ENCODE measurements around the gene TMEM176A.
"Not testable (repeated sequence)": the region's sequence is repeated elsewhere in the genome, so short reads cannot be mapped to it uniquely, and the experiment has no call there.

Gene TMEM176A

DNA sequence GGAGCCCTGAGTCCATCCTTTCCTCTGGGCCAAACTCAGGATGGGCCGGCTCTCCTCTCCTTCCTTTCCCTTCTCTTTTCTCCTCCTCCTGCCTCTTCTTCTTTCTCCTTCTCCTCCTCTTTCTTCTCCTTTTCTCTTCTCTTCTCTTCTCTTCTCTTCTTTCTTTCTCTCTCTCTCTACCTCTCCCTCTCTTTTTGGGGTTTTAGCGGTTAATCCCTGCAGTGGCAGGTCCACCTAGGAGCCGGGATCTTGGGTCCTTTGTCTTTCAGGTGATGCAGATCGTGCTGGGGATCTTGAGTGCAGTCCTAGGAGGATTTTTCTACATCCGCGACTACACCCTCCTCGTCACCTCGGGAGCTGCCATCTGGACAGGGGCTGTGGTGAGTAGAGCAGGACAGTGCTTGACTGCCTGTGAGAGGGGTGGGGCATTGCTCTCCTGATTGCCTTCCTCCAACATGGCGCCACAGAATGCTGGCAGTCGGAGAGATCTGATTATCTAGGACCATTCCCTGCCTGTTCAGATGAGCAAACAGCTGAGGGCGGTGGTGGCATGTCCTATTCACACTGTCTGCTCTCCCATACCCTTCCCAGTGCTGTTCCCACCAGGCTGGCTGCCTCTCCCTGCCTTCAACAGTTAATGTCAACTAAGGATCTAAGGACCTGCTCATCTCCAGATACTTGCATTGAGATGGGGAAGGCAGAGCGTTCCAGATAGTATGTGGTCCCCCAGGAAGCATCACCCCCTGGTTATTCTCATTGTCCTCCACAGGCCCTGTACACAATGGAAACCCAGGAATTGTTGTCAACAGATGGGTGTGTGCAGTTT is 1.6 kb downstream of the TMEM176A start:
- TF ChIP-seq, protein P1, sequence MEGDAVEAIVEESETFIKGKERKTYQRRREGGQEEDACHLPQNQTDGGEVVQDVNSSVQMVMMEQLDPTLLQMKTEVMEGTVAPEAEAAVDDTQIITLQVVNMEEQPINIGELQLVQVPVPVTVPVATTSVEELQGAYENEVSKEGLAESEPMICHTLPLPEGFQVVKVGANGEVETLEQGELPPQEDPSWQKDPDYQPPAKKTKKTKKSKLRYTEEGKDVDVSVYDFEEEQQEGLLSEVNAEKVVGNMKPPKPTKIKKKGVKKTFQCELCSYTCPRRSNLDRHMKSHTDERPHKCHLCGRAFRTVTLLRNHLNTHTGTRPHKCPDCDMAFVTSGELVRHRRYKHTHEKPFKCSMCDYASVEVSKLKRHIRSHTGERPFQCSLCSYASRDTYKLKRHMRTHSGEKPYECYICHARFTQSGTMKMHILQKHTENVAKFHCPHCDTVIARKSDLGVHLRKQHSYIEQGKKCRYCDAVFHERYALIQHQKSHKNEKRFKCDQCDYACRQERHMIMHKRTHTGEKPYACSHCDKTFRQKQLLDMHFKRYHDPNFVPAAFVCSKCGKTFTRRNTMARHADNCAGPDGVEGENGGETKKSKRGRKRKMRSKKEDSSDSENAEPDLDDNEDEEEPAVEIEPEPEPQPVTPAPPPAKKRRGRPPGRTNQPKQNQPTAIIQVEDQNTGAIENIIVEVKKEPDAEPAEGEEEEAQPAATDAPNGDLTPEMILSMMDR (IDR thresholded peaks at IDR 0.05; ENCODE audit: low read depth, low read length) = no peak
- no peak overlapping the region for H3K4me3 ChIP-seq (ENCODE audit: low read depth, low read length)
- no peak for DNase-seq (ENCODE audit: low read depth, low spot score)
- in situ Hi-C loops (cut with HindIII; ENCODE audit: low sequenced_read_pairs) = no loop called here

DNA sequence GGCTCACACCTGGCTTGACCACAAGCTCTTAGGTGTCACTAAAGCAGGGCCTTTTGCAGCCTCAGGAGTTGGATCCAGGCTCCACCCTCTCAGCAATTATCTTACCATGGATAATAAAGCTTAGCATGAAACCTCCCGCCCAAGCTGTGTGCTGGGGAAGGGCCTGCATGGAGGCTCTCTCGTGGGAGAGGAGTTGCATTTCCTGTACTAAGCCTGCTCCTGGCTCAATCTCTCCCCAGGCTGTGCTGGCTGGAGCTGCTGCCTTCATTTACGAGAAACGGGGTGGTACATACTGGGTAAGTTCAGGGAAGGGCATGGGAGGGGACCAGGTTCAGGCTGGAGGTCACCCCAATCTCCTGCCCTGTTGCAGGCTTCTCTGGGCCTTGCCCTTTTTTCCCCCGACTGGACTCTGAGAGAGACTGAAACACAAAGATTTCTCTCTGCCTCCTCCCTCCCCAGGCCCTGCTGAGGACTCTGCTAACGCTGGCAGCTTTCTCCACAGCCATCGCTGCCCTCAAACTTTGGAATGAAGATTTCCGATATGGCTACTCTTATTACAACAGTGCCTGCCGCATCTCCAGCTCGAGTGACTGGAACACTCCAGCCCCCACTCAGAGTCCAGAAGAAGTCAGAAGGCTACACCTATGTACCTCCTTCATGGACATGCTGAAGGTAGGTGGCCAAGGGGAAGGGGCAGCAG is 2.7 kb downstream of the TMEM176A start:
- in situ Hi-C loops (cut with HindIII; ENCODE audit: low sequenced_read_pairs) = no loop called here
- DNase-seq (ENCODE audit: low read depth, low spot score) = no peak
- TF ChIP-seq, protein P1 (IDR thresholded peaks at IDR 0.05; ENCODE audit: low read depth, low read length) = no peak
- H3K4me3 ChIP-seq (ENCODE audit: low read depth, low read length) = no peak overlapping the region

DNA sequence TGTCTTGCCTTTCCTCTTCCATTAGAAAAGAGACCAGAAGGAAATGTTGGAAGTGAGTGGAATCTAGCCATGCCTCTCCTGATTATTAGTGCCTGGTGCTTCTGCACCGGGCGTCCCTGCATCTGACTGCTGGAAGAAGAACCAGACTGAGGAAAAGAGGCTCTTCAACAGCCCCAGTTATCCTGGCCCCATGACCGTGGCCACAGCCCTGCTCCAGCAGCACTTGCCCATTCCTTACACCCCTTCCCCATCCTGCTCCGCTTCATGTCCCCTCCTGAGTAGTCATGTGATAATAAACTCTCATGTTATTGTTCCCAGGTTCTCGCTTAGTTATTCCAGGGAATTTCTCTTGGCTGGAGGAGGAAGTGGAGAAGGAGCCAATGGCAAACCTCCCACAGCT is 4.2 kb downstream of the TMEM176A start:
- TF ChIP-seq, protein P1 (IDR thresholded peaks at IDR 0.05; ENCODE audit: low read depth, low read length) = no peak
- in situ Hi-C loops (cut with HindIII; ENCODE audit: low sequenced_read_pairs) = no loop called here
- H3K4me3 ChIP-seq (ENCODE audit: low read depth, low read length) = no peak overlapping the region
- DNase-seq (ENCODE audit: low read depth, low spot score) = no peak

DNA sequence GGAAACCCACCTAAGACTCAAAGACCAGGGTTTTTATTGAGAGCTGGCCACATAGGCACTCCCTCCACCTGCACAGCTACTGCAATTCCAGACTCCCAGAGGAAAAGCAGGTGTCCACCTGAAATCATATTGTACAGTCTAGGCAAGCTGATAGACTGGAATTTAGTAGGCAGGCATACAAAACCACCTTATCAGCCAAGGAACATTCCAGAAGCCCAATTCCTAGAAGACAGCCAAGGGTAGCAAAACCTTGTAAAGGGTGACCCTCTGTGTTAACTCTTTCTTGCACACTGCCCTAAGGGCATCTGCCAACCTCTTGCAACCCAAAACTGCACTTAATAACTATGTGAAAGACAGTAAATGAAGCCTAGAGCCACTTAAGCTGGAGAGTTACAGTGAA is 5.3 kb downstream of the TMEM176A start:
- TF ChIP-seq, protein P1 (IDR thresholded peaks at IDR 0.05; ENCODE audit: low read depth, low read length) = no peak
- no peak for DNase-seq (ENCODE audit: low read depth, low spot score)
- in situ Hi-C loops (cut with HindIII; ENCODE audit: low sequenced_read_pairs) = no loop called here
- no peak overlapping the region for H3K4me3 ChIP-seq (ENCODE audit: low read depth, low read length)

DNA sequence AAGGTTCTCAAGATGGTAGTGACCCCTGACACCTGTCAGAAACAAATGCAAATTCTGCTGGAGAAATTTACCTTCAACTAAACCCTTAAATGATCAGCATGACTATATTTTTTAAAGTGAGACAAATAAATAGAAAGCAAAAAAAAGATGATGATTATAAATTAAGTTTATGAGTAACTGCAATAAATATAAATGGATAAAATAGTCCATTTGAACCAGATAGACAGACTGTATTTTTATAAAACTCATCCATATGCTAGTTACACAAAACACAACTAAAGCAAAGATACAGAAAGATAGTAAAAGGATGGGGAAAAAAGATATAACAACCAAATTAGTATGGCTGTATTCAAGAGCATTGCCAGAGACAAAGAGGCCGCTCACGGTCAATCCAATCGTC is 5.9 kb downstream of the TMEM176A start:
- TF ChIP-seq, protein P1 (IDR thresholded peaks at IDR 0.05; ENCODE audit: low read depth, low read length) = no peak
- H3K4me3 ChIP-seq (ENCODE audit: low read depth, low read length) = no peak overlapping the region
- DNase-seq (ENCODE audit: low read depth, low spot score) = no peak
- in situ Hi-C loops (cut with HindIII; ENCODE audit: low sequenced_read_pairs) = no loop called here

DNA sequence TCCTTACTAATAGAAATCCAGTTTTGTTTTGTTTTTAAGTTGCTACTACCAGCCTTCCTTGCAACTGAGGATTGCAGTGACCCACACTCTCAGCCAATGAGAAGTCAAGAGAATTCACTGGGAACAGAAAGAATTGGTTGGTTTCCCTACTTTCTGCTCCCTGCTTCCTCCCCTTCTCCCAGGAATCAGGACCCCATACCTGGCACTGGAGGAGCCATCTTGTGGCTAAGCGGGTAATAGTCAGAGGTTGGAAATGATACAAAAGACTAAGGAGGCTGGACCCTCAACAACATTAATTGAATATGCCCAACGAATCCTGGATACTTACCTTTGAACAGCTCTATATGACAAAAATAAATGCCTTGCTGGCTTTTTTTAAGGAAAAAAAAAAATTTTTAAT is 6.3 kb downstream of the TMEM176A start:
- no peak overlapping the region for H3K4me3 ChIP-seq (ENCODE audit: low read depth, low read length)
- in situ Hi-C loops (cut with HindIII; ENCODE audit: low sequenced_read_pairs) = no loop called here
- no peak for DNase-seq (ENCODE audit: low read depth, low spot score)
- TF ChIP-seq, protein P1 (IDR thresholded peaks at IDR 0.05; ENCODE audit: low read depth, low read length) = no peak

DNA sequence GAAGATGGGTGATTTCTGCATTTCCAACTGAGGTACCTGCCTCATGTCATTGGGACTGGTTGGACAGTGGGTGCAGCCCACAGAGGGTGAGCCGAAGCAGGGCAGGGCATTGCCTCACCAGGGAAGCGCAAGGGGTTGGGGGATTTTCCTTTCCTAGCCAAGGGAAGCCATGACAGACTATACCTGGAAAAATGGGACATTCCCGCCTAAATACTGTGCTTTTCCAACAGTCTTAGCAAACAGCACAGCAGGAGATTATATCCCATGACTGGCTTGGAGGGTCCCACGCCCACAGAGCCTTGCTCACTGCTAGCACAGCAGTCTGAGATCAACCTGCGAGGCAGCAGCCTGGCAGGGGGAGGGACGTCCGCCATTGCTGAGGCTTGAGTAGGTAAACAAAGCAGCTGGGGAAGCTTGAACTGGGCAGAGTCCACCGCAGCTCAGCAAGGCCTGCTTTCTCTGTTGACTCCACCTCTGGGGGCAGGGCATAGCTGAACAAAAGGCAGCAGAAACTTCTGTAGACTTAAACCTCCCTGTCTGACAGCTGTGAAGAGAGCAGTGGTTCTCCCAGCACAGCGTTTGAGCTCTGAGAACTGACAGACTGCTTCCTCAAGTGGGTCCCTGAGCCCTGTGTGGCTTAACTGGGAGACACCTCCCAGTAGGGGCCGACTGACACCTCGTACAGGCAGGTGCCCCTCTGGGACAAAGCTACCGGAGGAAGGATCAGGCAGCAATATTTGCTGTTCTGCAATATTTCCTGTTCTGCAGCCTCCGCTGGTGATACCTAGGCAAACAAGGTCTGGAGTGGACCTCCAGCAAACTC is 7.3 kb downstream of the TMEM176A start:
- in situ Hi-C loops (cut with HindIII; ENCODE audit: low sequenced_read_pairs) = not testable (repeated sequence)

More for the DNA sequence above, 7.3 kb downstream of the TMEM176A start:
- not testable (repeated sequence) for DNase-seq (ENCODE audit: low read depth, low spot score); H3K4me3 ChIP-seq (ENCODE audit: low read depth, low read length)

Measured in astrocyte of the spinal cord (primary cell).